ENCODE measurements around the gene QDPR.

QDPR gene

GRCh38 chr4:17491196-17491595, 20.7 kb downstream of the QDPR start:
- no peaks in the 10 kb centered on the region for H3K27me3 ChIP-seq (ENCODE audit: insufficient read depth, poor library complexity, severe bottlenecking)
- no peak for DNase-seq (ENCODE audit: low read depth in 1 of 2, low spot score in 1 of 2)
- no peak overlapping the region for H3K4me3 ChIP-seq (replicated peaks; ENCODE audit: insufficient read depth, low read length)
- no peak for TF ChIP-seq SPI1 (IDR thresholded peaks at IDR 0.05; ENCODE audit: borderline replicate concordance, low read depth)
- no peak overlapping the region for H3K27ac ChIP-seq (replicated peaks)

GRCh38 chr4:17490575-17491059, 21.3 kb downstream of the QDPR start:
- no peak for DNase-seq (ENCODE audit: low read depth in 1 of 2, low spot score in 1 of 2)
- H3K27me3 ChIP-seq (ENCODE audit: insufficient read depth, poor library complexity, severe bottlenecking) = no peaks in the 10 kb centered on the region
- H3K27ac ChIP-seq (replicated peaks) = no peak overlapping the region
- TF ChIP-seq CTCF (IDR thresholded peaks at IDR 0.05; ENCODE audit: insufficient read depth, low read length) = no peak
- TF ChIP-seq GABPA (IDR thresholded peaks at IDR 0.05; ENCODE audit: low read depth) = no peak
- TF ChIP-seq SPI1 (IDR thresholded peaks at IDR 0.05; ENCODE audit: borderline replicate concordance, low read depth) = no peak
- TF ChIP-seq REST (IDR thresholded peaks at IDR 0.05; ENCODE audit: insufficient replicate concordance, low read depth) = no peak
- no peak for TF ChIP-seq POLR2AphosphoS5 (IDR thresholded peaks at IDR 0.05; ENCODE audit: low read depth)
- no peak overlapping the region for H3K4me3 ChIP-seq (replicated peaks; ENCODE audit: insufficient read depth, low read length)

- Histone ChIP-seq H3K27me3 (ENCODE audit: insufficient read depth, poor library complexity, severe bottlenecking) (no peaks in the 10 kb centered on the region), H3K27ac (replicated peaks) (no peak overlapping the region), H3K4me3 (replicated peaks; ENCODE audit: insufficient read depth, low read length) (no peak overlapping the region)
- no peak for TF ChIP-seq POLR2AphosphoS5 (IDR thresholded peaks at IDR 0.05; ENCODE audit: low read depth)
- TF ChIP-seq REST (IDR thresholded peaks at IDR 0.05; ENCODE audit: insufficient replicate concordance, low read depth) = no peak
- no peak for TF ChIP-seq SPI1 (IDR thresholded peaks at IDR 0.05; ENCODE audit: borderline replicate concordance, low read depth)
- no peak for TF ChIP-seq GABPA (IDR thresholded peaks at IDR 0.05; ENCODE audit: low read depth)
- no peak for TF ChIP-seq CTCF (IDR thresholded peaks at IDR 0.05; ENCODE audit: insufficient read depth, low read length)
- DNase-seq (ENCODE audit: low read depth in 1 of 2, low spot score in 1 of 2) = no peak
Observed at GRCh38 chr4:17489721-17490120, 22.2 kb downstream of the QDPR start.

- TF ChIP-seq GABPA (IDR thresholded peaks at IDR 0.05; ENCODE audit: low read depth) (no peak), POLR2AphosphoS5 (IDR thresholded peaks at IDR 0.05; ENCODE audit: low read depth) (no peak), SPI1 (IDR thresholded peaks at IDR 0.05; ENCODE audit: borderline replicate concordance, low read depth) (no peak), CTCF (IDR thresholded peaks at IDR 0.05; ENCODE audit: insufficient read depth, low read length) (no peak), REST (IDR thresholded peaks at IDR 0.05; ENCODE audit: insufficient replicate concordance, low read depth) (no peak)
- H3K4me3 ChIP-seq (replicated peaks; ENCODE audit: insufficient read depth, low read length) = no peak overlapping the region
- DNase-seq (ENCODE audit: low read depth in 1 of 2, low spot score in 1 of 2) = no peak
- H3K27ac ChIP-seq (replicated peaks) = no peak overlapping the region
- H3K27me3 ChIP-seq (ENCODE audit: insufficient read depth, poor library complexity, severe bottlenecking) = no peaks in the 10 kb centered on the region
Observed at GRCh38 chr4:17489123-17489522, 22.8 kb downstream of the QDPR start.
